Measurements from ENCODE around the gene TACC2. TPM values are rescaled to one million over a fixed set of nuclear protein-coding genes. Genes with fewer than 3 reads are reported as not detected.

Gene TACC2
- total RNA-seq, 1 experiment from 2014 or later = 15.8 TPM

- H4K20me1 ChIP-seq (ENCODE audit: insufficient read depth) = no peaks in the 10 kb centered on the region
- H3K79me2 ChIP-seq (ENCODE audit: low read depth) = no peaks in the 10 kb centered on the region
- peaks cover 11% of the 10 kb centered on the region for H3K4me1 ChIP-seq (replicated peaks; ENCODE audit: insufficient read depth)
- no peaks in the 10 kb centered on the region for H3K27me3 ChIP-seq (ENCODE audit: insufficient read depth, low read depth)
- ChIA-PET CTCF (interaction anchor here (0.6 to 2.2 kb wide), 8 partner anchors 9 to 266 kb away, joined by 3 to 10 read pairs (median 4); no protein-coding TSS in a partner anchor), POLR2A (ENCODE audit: unreplicated experiment) (no interaction called here)
- peaks cover 6% of the 10 kb centered on the region for H3F3A ChIP-seq (ENCODE audit: insufficient read depth, low read depth)
- intact Hi-C loops (cut with micrococcal nuclease; ENCODE audit: unreplicated experiment) = loop anchor here (1.0 to 10.0 kb wide), 3 partner anchors 43 to 404 kb away; partner anchors contain the start of gene PLEKHA1
- no peaks in the 10 kb centered on the region for H3K36me3 ChIP-seq (ENCODE audit: low read depth)
- DNase-seq = no peak
- H3K4me2 ChIP-seq = no peak overlapping the region
- H3K4me3 ChIP-seq = no peak overlapping the region
- no peak for TF ChIP-seq EZH2 (IDR thresholded peaks at IDR 0.05; ENCODE audit: low read depth)
- TF ChIP-seq, protein P1, sequence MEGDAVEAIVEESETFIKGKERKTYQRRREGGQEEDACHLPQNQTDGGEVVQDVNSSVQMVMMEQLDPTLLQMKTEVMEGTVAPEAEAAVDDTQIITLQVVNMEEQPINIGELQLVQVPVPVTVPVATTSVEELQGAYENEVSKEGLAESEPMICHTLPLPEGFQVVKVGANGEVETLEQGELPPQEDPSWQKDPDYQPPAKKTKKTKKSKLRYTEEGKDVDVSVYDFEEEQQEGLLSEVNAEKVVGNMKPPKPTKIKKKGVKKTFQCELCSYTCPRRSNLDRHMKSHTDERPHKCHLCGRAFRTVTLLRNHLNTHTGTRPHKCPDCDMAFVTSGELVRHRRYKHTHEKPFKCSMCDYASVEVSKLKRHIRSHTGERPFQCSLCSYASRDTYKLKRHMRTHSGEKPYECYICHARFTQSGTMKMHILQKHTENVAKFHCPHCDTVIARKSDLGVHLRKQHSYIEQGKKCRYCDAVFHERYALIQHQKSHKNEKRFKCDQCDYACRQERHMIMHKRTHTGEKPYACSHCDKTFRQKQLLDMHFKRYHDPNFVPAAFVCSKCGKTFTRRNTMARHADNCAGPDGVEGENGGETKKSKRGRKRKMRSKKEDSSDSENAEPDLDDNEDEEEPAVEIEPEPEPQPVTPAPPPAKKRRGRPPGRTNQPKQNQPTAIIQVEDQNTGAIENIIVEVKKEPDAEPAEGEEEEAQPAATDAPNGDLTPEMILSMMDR (conservative IDR thresholded peaks at IDR 0.05) = no peak
- H3K27ac ChIP-seq = no peak overlapping the region
- no TSS peak for BruUV-seq (replicated peaks)
- no peak overlapping the region for H2AFZ ChIP-seq
- H3K9me3 ChIP-seq (ENCODE audit: insufficient read depth, low read depth) = no peaks in the 10 kb centered on the region
- H3K9me2 ChIP-seq (ENCODE audit: insufficient read depth) = no peaks in the 10 kb centered on the region
These were observed 310.6 kb downstream of the TACC2 start for GRCh38 chr10:122299423-122300075.

DNA sequence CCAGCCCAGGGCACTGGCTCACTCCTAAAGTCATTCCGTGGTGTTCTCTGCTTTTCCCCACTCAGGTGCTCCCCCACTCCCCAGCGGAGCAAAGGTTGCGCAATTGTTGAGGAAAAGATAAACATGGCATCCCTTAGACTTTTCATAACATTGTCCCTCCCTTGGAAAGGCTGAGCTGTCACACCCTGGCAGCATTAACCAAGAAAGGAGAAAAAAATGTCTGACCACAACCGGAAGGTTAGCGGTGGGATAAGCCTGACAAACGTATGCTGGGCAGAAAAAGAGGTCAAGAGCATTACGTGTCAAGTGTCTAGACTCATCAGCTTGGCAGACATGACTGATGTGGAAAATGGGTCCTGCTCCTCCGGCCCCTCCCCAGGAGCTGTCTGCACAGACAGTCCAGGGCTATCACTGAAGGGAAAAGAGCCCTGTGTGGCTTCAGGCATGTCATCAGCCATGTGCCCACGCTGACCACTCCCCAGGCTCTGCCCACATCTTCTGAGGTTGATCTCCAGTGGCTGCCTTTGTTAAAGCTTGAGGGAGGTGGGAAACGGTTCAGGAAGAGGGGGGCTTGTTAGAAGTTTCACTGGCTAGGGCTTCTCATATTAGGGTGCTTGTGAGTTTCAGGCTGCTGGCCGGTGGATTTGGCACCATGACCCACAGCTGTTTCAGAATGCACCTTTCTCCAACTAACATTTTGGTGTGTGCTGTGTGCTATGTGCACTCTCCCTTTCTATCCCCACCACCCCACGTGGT, 312.3 kb downstream of the TACC2 start:
- Histone ChIP-seq H3K9me3 (ENCODE audit: insufficient read depth, low read depth) (no peaks in the 10 kb centered on the region), H3K27me3 (ENCODE audit: insufficient read depth, low read depth) (no peaks in the 10 kb centered on the region), H3K4me2 (no peak overlapping the region), H2AFZ (no peak overlapping the region), H3K4me3 (no peak overlapping the region), H4K20me1 (ENCODE audit: insufficient read depth) (no peaks in the 10 kb centered on the region), H3K36me3 (ENCODE audit: low read depth) (no peaks in the 10 kb centered on the region), H3F3A (ENCODE audit: insufficient read depth, low read depth) (no peaks in the 10 kb centered on the region), H3K79me2 (ENCODE audit: low read depth) (no peaks in the 10 kb centered on the region), H3K4me1 (replicated peaks; ENCODE audit: insufficient read depth) (no peaks in the 10 kb centered on the region), H3K27ac (no peak overlapping the region), H3K9me2 (ENCODE audit: insufficient read depth) (no peaks in the 10 kb centered on the region)
- peak in 1 of 2 experiments; percentile 22 for DNase-seq
- intact Hi-C loops (cut with micrococcal nuclease; ENCODE audit: unreplicated experiment) = no loop called here
- ChIA-PET POLR2A (ENCODE audit: unreplicated experiment) (interaction anchor here (0.6 kb wide), 1 partner anchor 197 kb away, joined by 7 read pairs; no protein-coding TSS in a partner anchor), CTCF (no interaction called here)
- TF ChIP-seq, protein P1 (conservative IDR thresholded peaks at IDR 0.05) = no peak
- TF ChIP-seq EZH2 (IDR thresholded peaks at IDR 0.05; ENCODE audit: low read depth) = no peak
- BruUV-seq (replicated peaks) = no TSS peak

- Histone ChIP-seq H3K27me3 (ENCODE audit: insufficient read depth, low read depth) (no peaks in the 10 kb centered on the region), H3K4me1 (replicated peaks; ENCODE audit: insufficient read depth) (no peaks in the 10 kb centered on the region), H3F3A (ENCODE audit: insufficient read depth, low read depth) (no peaks in the 10 kb centered on the region), H3K4me3 (no peak overlapping the region), H3K27ac (no peak overlapping the region), H3K79me2 (ENCODE audit: low read depth) (no peaks in the 10 kb centered on the region), H3K9me2 (ENCODE audit: insufficient read depth) (no peaks in the 10 kb centered on the region), H4K20me1 (ENCODE audit: insufficient read depth) (no peaks in the 10 kb centered on the region), H3K36me3 (ENCODE audit: low read depth) (no peaks in the 10 kb centered on the region), H2AFZ (no peak overlapping the region), H3K4me2 (no peak overlapping the region), H3K9me3 (ENCODE audit: insufficient read depth, low read depth) (no peaks in the 10 kb centered on the region)
- no peak for TF ChIP-seq EZH2 (IDR thresholded peaks at IDR 0.05; ENCODE audit: low read depth)
- TF ChIP-seq, protein P1 (conservative IDR thresholded peaks at IDR 0.05) = no peak
- BruUV-seq (replicated peaks) = no TSS peak
- ChIA-PET CTCF (no interaction called here), POLR2A (ENCODE audit: unreplicated experiment) (no interaction called here)
- no peak for DNase-seq
- intact Hi-C loops (cut with micrococcal nuclease; ENCODE audit: unreplicated experiment) = no loop called here
These were observed 312.8 kb downstream of the TACC2 start for GRCh38 chr10:122301811-122302115.
